Measurements from ENCODE around the gene LRRC27.
"Not testable (repeated sequence)": the region's sequence is repeated elsewhere in the genome, so short reads cannot be mapped to it uniquely, and the experiment has no call there.

The LRRC27 gene

GRCh38 chr10:132374612-132375011 lies 42.6 kb downstream of the LRRC27 start:
- no peak for DNase-seq (ENCODE audit: low spot score)

GRCh38 chr10:132375116-132375794 lies 43.3 kb downstream of the LRRC27 start:
- DNase-seq (ENCODE audit: low spot score) = no peak

DNA sequence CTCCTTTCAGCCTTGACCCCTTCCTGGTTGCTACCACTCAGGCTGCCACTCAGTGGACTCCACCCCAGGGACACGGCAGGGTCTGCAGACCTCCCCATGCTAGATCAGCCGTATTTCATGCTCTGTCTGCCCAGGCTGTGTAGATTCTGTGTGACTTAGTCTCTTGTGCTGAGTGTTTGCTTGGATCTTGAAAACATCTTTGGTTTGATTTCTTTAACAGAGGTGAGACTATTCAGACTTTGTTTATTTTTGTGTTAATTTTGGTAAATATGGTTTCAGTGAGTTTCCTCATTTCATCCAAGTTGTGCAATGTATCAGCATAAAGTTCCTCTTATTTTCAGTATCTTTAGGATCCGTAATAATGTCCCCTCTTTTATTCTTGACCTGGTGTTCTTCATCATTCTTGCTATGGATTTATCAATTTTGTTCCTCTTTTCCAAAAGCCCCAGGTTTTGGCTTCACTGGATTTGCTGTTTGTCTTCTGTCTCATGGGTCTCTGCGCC lies 43.9 kb downstream of the LRRC27 start:
- DNase-seq (ENCODE audit: low spot score) = no peak

GRCh38 chr10:132376394-132376851 lies 44.4 kb downstream of the LRRC27 start:
- no peak for DNase-seq (ENCODE audit: low spot score)

- DNase-seq (ENCODE audit: low spot score) = no peak
These were observed 45.3 kb downstream of the LRRC27 start for GRCh38 chr10:132377326-132377725.

GRCh38 chr10:132379026-132379425 lies 47.0 kb downstream of the LRRC27 start:
- not testable (repeated sequence) for DNase-seq (ENCODE audit: low spot score)

DNA sequence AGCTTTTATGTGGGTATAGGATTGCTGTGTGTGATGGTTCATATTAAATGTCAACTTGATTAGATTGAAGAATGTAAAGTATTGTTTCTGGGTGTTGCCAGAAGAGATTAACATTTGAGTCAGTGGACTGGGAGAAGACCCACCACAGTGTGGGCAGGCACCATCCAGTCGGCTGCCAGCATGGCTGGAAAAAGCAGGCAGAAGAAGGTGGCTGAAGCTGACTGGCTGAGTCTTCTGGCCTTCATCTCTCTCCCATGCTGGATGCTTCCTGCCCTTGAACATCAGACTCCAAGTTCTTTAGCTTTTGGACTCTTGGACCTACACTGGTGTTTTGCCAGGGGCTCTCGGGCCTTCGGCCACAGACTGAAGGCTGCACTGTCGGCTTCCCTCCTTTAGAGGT lies 49.0 kb downstream of the LRRC27 start:
- DNase-seq (ENCODE audit: low spot score) = not testable (repeated sequence)

DNA sequence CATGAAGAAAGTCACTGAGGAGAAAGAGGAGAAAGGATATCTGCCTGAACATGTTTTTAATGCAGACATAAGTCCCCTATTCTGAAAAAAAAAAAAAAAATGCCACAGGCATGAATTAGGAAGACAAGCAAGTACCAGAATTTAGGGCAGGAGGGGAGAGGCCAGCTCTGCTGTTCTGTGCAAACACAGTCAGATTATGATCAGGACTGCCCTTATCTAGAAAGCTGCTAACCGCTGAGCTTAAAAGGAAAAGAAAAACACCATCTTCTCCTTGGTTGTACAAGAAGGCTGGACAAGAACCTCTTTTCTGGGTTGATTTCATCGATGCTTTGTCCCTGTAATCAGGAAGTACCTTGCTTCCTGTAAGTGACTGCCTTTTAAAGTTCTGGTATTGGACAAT lies 49.7 kb downstream of the LRRC27 start:
- no peak for DNase-seq (ENCODE audit: low spot score)

DNA sequence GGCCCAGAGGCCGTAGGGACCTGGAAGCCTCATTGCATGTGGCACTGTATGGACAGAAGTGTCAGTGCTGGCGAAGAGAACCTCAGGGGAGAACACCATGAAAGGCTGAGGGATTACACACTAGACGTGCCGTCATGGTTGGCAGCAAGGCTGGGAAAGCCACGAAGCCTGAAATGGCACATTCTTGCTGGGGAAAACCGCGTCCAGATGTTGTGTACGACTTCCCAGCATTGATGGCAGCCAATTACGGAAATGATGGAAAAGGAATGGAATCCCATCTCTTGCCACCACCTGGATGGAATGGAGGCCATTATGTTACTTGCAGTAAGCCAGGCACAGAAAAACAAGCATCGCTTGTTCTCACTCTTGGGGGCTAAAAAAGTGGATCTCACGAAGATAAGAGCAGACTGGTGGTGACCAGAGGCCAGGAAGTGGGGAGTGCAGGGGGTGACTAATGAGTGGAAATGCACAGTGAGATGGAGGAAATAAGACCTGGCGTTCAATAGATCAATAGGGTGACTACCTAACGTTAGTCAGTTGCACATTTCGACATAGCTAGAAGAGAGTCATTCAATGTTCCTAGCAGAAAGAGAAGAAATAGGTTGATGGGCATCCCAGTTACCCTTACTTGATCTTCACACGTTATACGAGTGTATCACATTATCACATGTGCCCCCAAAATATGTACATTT lies 50.4 kb downstream of the LRRC27 start:
- no peak for DNase-seq (ENCODE audit: low spot score)

DNA sequence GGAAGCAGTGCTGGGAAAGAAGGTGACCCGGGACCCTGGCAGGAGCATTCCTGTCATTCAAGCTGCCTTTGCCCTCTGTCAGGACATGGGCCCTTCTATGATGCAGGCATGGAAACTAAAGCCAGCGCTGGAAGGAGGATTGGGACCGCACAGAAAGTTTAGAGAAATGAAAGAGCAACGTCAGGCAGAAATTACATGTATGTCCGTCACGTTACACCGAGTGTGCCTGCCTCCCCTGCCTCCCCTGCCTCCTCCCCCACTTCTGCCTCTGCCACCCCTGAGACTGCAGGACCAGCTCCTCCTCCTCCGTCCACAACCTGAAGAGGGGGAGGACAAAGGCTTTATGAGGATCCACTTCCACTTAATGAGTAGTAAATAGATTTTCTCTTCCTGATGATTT lies 51.1 kb downstream of the LRRC27 start:
- DNase-seq (ENCODE audit: low spot score) = no peak

DNA sequence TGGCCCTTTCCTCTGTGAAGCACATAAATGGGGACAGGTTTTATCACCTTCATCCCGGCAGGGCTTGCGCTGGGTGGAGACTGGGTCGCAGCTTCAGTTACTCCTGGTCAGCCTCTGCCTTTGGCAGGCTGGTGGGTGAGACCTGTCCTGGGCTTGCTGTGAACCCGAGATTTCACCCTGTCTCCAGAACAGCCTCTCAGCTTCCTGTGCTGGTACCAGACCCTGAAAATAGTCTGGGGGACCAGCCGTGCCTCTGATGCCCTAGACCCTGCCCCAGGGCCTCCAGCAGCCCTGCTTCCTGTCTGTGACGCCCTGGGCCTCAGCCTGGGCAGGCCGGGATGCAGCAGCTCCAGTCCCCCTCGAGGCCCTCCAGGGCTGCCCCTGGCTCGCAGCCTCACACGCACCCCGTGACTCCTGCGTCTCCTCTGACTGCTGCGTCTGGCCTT lies 51.8 kb downstream of the LRRC27 start:
- no peak for DNase-seq (ENCODE audit: low spot score)

- DNase-seq (ENCODE audit: low spot score) = no peak
These were observed 52.8 kb downstream of the LRRC27 start for GRCh38 chr10:132384618-132385388.

- DNase-seq (ENCODE audit: low spot score) = no peak
These were observed 53.3 kb downstream of the LRRC27 start for GRCh38 chr10:132385389-132385667.

- DNase-seq (ENCODE audit: low spot score) = no peak
These were observed 53.9 kb downstream of the LRRC27 start for GRCh38 chr10:132385721-132386418.

- no peak for DNase-seq (ENCODE audit: low spot score)
These were observed 54.4 kb downstream of the LRRC27 start for GRCh38 chr10:132386419-132386831.

- DNase-seq (ENCODE audit: low spot score) = not testable (repeated sequence)
These were observed 54.9 kb downstream of the LRRC27 start for GRCh38 chr10:132386896-132387295.

DNA sequence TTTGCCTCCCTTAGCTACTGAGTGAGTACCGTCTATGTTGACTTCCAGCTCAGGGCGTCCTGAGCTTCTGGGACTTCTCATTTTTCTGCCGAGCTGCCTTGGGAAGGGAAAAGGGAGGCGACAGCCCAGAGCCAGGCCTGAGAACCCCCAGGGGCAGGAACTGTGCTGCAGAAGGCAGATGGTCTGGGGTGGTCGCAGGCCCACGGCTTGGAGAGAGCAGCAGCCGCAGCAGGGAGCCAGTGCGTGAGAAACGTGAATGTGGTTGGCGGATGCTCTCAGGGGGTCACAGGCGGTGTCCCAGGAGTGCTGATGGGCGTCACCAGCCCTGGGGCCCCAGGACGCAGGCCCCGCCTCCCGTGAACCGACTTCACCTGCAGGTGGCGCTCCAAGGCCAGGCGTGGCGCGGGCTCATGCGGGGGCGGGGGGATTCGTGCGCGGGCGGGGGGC lies 55.8 kb downstream of the LRRC27 start:
- DNase-seq (ENCODE audit: low spot score) = no peak

DNA sequence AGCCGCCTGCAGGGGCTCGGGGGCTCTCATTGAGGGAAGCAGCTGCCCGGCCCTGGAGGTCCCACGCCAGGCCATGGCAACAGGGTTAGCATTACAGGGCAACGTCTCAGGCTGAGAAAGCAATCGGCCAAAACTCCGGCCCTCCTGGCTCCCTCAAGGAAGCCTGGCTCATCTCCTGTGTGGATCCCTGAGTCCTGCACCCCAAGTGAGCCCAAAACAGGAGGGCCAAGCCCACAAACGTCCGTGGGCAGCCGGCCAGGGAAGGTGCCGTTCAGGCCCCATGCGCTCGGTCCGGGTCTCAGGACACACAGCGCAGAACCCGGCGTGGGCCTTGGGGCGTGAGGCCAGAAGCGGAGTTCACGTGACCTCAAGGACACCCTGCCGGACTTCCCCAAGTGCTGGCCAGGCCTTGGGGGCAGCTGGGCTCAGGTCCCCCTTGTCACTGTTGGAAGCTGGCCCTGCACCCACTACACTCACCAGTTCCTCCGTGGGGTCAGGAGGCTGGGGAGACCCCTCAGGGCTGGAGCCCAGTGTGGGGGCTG lies 57.0 kb downstream of the LRRC27 start:
- no peak for DNase-seq (ENCODE audit: low spot score)

DNA sequence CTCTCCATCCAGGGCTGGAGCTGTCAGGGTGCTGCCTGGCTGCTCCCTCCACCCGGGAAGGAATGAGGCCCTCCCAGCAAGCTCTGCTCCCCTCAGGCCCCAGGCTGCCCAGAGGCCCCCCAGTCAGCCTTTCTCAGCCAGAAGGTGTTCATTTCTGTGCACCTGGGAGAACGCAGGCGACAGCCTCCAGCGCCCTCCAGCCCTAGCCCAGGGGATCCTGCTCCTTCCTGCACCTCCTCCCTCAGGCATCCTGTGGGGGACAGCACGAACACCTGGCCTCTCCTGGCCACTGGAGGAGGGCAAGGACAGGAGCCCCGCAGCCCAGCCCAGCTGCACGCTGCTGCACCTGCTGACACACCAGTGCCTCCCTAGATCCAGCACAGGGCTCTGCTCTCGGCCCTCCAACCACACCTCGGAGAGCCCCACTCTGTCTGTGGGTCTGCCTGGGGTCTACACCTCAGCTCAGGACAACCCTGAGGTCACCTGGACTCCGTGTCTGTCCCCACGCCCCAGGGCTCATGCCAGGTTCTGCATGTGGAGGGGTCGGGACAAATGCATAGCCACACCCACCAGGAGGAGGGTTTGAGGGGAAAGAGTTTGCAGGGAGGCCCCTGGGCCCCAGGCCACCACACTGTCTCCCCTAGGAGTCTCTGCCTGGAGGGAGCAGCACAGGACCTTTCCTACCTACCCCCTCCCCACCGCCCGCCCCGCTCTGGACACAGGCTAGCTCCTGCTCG lies 57.6 kb downstream of the LRRC27 start:
- no peak for DNase-seq (ENCODE audit: low spot score)

DNA sequence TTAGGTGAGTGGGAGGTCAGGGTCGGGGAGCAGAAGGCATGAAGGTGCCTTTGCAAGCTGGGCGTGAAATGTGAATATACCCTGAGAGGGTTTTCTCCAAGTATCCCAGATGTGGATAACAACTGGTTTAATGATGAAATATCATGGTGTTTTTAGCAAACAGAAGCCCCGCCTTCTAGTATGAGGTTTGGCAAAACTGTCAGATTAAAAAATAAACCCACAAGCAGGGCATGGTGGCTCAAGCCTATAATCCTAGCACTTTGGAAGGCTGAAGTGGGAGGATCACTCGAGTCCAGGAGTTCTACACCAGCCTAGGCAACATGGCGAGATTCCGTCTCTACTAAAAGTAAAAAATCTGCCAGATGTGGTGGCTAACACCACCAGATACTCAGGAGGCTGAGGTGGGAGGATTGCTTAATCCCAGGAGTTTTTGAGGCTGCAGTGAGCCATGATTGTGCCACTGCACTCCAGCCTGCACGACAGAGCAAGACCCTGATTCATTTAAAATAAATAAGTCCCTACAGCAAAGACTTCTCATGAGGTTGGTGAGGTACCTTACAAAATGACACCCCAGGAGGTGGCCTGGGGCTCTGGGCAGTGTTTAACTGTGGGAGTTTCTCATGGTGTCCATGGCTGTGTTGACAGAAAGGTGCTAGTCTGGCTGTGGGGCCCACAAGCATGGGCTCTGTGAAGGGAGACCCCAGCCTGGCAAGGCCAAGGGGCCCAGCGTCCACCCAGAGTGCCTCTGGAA lies 58.4 kb downstream of the LRRC27 start:
- no peak for DNase-seq (ENCODE audit: low spot score)

All from pons (tissue), 1 donor.